COR-L47 (cell line): Measurements from ENCODE around the gene ARAP1.

ENCODE experiments used
- DNase-seq: peaks from one replicate; lab custom pipeline; 2025; lab: John Stamatoyannopoulos, UW

The ARAP1 gene

DNA sequence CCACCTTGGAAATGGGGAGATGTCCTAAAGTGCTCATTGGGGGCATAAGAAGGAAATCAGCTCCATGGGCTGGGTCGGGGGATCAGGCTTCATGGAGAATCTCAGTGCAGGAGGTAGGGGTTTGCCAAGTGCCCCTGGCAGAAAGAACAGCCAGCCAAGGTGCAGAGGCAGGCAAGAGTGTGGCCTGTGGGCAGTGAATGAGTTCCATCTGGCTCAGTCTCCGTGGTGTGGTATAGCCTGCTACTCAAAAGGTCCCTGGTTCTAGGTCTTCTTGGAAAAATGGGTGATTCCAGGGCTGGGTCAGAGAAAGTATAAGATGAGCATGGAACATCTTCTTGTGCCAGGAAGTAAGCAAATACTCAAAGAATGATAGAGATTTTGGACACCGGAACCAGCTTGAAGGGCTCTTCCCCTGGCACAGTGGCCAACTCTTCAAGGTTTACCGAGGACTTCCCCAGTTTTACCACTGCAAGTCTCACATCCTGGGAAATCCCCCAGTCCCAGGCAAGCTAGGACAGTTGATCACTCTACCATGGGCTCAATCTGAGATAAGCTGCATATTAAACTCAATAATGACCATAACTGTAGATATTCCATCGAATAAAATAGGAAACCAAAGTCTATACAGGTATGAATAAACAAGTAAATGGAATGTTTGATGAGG lies 10.6 kb upstream of the ARAP1 start:
- DNase-seq: no peak

- DNase-seq: no peak
Measured at GRCh38 chr11:72760539-72761405, 8.6 kb upstream of the ARAP1 start.

- DNase-seq: no peak
Measured at GRCh38 chr11:72759468-72759985, 7.3 kb upstream of the ARAP1 start.

DNA sequence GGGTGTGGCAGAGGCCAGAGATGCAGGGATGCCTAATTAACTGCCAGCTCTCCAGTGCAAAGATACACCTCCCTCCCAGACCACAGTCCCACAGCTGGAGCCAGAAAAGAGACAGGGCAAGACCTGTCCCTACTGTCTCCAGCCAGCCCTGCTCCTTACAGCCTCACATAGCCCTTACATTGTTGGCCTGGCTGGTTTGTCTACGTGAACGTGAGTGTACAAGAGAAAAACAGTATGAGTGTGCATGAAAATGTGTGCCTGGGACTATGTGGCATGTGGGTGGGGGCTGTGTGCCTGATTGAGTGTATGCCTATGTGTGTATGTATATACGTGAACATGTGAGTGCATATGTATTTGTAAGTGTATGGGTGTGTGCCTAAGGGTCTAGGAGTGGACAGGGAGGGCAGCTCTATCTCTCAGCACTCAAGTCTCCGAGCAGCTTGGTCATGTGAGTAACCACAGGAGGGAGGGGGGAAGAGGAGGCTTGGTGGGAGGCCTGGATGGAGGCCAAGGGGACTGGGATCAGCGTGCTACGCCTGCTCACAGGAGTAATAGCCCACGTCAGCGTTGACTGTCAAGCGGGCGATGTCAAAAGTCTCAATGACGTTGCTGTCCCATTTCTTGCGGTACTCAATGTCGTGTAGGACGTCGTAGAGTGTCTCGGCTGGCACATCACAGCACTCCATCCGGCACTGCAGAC lies 6.6 kb upstream of the ARAP1 start:
- peak; percentile 73 for DNase-seq

DNA sequence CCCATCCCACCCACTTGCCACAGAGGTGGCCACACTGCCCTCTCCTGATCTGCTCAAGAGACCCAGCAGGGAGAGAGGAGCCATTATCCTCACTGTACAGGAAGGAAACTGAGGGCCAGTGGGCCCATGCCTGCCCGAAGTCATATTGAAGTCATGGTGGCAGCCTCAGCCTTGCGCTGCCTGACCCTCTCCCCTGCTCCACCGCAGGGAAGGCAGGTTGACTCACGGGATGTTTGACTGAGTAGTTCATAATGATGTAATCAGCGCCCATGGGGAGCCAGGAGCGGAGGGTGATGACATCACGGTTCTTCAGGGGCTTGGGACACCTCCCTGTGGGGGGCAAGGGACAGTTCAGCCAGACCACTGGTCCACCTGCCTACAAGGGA lies 6.1 kb upstream of the ARAP1 start:
- no peak for DNase-seq

DNA sequence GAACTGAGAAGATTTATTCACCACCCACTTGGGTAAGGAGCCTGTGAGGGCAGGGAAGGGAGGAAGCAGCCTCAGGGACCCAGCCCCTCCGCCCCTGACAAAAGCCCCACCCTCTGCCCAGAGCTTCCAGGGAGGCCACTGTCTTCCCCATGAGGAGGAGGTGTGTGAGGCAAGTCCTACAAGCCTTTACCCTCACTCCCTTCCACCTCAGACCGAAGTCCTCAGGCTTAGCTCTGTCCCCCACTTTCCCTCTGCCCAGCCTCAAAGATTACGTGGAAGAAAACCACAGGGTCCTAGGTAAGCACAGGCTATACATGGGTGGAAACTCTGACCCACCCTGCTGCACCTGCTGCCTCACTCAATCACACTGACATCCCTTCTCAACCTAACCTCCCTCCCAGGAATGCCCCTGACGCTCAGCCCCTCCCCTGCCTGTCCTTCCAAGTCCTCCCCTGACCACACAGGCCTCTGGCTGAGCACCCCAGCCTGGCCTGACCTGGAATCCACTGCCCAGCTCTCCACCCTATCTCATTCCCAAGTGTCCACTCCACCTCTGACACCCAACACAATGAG lies 3.6 kb upstream of the ARAP1 start:
- DNase-seq: no peak

DNA sequence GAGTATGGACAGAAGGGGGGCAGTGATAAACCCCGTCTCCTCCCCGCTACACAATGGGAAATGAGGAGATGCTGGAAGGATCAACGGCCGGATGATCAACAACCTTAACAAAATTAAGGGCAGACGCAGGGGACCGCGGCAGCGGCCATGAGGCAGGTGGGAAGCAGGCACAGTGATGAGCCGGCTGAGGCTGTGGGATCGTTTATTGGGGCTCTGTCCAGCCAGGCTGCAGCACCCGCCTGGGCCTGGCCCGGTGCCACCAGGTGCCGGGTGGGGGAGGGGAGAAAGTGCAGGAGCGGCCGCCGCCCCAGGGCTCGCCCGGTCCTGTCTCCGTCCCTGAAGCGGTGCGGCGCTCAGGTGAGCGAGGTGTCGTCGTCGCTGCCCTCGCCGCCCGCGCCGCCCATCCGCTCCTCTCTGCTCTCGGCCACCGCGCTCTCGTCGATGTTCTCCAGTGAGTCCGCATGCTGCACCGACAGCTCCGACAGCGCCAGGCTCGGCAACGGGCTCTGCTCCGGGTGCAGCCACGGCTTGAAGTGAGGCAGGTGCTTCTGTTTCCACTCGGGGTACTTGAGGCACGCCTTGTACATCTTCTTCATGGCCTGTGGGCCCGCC lies 2.4 kb upstream of the ARAP1 start:
- no peak for DNase-seq

DNA sequence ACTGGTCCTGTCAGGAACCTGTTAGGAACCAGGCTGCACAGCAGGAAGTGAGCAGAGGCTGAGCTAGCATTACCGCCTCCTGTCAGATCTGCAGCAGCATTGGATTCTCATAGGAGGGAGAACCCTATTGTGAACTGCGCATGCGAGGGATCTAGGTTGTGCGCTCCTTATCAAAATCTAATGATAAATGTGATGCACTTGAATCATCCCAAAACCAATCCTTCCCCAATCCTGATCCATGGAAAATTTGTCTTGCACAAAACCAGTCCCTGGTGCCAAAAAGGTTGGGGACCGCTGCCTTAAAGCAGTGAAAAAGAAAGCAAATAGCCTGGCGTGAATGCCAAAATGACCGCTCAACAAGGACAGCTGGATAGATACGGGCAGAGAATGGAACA lies 1.9 kb upstream of the ARAP1 start:
- DNase-seq: no peak

GRCh38 chr11:72753341-72754148 lies 1.3 kb upstream of the ARAP1 start:
- DNase-seq: no peak

DNA sequence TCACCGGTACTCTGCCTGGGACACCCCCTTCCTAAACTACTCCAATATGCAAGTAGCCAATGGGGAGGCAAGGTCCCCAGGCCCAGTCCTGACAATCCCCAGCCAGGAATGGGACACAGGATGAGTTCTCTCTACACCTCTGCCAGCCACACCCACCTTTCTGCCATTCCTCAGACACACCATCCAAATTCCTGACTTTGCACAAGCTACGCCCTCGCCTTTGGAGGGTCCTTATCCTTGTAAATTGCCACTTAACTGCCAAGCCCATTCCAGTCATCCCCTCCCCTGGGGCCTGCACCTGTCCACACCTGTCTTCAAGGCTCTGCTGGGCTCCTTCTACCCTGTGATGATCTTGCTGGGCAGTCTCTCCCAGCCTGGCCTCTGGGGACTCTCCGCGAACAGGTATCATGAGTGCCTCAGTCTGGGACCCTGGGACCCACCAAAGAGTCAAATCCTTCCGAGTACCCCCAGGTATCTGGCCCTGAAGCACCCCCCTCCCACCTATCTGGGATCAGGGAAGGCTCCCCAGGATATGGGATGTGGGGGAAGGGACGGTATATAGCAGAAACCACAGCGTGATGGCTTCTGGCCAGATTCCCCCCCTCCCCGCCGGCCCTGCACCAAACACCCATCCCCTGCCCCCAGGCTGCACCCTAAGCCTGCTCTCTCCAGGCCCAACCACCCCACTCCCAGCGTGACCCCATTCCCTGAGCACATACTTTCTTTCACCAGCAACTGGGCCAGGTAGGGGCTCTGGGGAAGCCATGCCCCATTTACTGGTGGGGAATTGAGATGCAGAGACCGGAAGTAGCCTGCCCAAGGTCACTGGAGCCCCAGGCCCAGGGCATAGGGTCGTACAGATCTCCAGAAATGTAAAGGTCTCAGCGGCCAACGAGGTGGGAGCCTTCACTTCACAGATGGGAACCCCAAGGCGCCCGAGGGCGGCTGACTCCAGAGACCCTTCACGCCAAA lies 806 bp downstream of the ARAP1 start:
- DNase-seq: no peak

DNA sequence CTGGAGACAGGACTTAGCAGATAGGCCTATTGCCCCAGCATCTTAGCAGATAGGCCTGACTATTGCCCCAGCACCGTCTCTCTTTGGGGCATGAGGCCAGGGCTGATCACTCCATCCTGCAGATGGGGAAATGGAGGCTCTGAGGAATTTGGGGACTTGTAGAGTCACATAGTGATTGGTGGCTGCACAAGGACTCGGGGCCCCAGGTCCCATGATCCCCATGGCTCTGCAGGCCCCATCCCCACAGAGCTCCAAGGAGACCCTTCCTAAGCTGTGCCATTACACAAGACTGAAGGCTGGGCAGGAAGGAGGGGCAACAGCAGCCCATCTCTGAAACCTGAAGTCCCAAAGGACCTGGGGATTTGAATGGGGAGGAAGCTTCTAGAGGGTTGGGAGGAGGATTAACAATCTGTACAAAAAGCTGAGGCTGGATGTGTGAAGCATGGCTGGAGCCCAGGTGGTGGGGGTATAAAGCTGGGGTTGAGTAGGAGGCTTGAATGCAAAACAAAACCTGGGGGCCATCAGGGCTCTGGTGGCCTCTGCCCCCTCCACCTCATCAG lies 1.6 kb downstream of the ARAP1 start:
- no peak for DNase-seq

GRCh38 chr11:72750086-72750485 lies 2.1 kb downstream of the ARAP1 start:
- DNase-seq: no peak

DNA sequence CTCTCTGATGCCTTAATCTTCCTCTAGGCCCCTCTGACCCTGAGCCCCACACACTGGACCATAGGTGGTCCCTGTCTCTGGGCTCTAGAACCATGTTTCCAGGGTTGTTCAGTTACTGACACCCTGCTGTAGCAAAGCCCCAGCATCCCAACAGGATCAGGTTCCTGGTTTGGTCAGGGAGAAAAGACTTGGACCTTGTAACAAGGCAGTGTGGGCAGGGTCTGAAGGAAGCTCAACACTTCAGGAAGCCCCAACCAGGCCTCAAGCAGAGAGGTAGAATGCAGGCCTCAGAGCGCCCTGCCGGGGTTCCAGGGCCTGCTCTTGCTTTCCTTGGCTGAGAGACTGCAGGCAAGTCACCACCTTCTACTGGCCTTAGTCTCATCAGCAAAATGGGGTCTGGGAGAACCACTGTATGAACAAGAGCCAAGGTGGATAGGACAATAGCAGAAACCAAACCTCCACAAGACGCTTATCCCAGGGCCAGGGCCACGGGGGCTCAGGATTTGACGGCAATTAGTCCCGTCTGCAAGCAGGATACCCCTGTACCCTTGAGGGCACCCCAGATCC lies 4.8 kb downstream of the ARAP1 start:
- no peak for DNase-seq

- DNase-seq: no peak
Measured at GRCh38 chr11:72746821-72747220, 5.4 kb downstream of the ARAP1 start.

DNA sequence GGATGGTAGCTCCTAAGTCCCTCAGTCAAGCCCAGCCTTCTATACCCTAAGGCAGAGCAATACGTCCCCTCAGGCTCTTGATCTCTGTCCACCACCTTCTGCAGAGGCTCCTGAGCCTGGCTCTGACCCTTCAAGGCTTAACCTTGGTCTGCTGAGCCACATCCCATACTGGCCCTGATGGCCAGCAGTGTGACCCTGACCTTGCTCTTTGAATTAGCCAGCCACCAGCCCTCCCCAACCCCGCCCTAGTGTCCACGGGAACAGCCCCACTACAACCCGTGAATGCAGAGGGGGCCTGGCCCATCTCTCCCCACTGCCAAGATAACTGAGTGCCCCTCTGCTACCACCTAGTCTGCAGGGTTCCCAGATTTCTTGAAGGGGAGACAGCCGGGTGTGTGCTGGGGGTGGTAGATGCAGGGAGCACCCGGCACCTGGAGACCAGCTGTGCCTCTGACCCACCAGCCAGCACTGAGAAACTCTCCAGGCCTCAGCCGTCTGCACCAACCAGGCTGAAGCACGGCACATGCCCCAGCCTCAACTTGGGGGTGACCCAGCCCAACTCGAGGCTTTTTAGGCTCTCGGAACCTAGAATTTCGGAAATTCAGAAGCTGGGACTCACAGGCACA lies 6.2 kb downstream of the ARAP1 start:
- DNase-seq: no peak

DNA sequence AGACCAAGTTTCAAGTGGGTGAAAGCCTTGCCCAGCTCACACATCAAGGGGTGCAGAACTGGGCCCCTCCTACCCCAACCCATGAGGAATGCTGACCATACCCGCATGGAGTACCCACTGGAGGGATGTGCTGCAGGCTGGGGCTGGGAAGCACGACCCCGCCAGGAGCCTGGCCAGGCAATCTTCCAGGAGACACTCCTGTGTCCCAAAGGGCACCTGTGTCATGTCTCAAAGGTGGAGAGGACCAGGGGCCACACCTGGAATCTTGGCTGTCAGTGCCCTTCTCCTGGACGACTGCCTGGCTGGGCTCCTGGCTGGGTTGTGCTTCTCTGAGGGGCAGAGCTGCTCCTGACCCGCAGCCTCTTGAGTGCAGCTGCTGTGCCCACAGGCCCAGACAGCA lies 6.7 kb downstream of the ARAP1 start:
- DNase-seq: no peak

GRCh38 chr11:72744474-72744873 lies 7.7 kb downstream of the ARAP1 start:
- no peak for DNase-seq

- no peak for DNase-seq
Measured at GRCh38 chr11:72743321-72744221, 8.6 kb downstream of the ARAP1 start.
